Upper lobe of left lung (tissue), 6 donors: ENCODE measurements around the gene MRTFB. TPM values are rescaled to one million over a fixed set of nuclear protein-coding genes. Genes with fewer than 3 reads are reported as not detected.

ENCODE experiments used
- ATAC-seq, 2 donors: fragments of 200-7000 bp; cut with Tn5 transposase; one replicate each; pipeline ENCODE4 v1.9.1; 2022; ENCODE audit warnings: mild to moderate bottlenecking in 2 of 2, moderate library complexity in 2 of 2; ENCODE audit not compliant: low FRiP score in 2 of 2
- DNase-seq, 2 donors: peaks; one replicate each; pipeline ENCODE4 v3.0.0-alpha.2; 2019 to 2020
- H3K27ac ChIP-seq, 4 donors: fragments of 200-600 bp; sonication (generic); one replicate each; pipeline ENCODE4 v1.5.1; 2016 to 2019
- H3K27me3 ChIP-seq, 4 donors: fragments of 200-600 bp; sonication (generic); one replicate each; pipeline ENCODE4 v1.5.1; 2017 to 2019
- H3K36me3 ChIP-seq, 4 donors: fragments of 200-600 bp; sonication (generic); one replicate each; pipeline ENCODE4 v1.5.1; 2016 to 2019
- H3K4me1 ChIP-seq, 4 donors: fragments of 200-600 bp; sonication (generic); one replicate each; pipeline ENCODE4 v1.5.1; 2018 to 2019
- H3K4me3 ChIP-seq, 4 donors: fragments of 200-600 bp; sonication (generic); one replicate each; pipeline ENCODE4 v1.5.1; 2017 to 2019; ENCODE audit warnings: mild to moderate bottlenecking in 2 of 4, moderate library complexity in 1 of 4
- H3K9me3 ChIP-seq, 4 donors: fragments of 200-600 bp; sonication (generic); one replicate each; pipeline ENCODE4 v1.5.1; 2018 to 2019
- CTCF ChIP-seq, 6 experiments: fragments of 450-650 bp in 4 of 6; fragments of 200-600 bp in 2 of 6; sonication (generic) in 2 of 6; IDR thresholded peaks; one replicate each; pipeline ENCODE4 v1.5.1; 2016 to 2019; ENCODE audit warnings: antibody characterized with exemption in 6 of 6
- EP300 ChIP-seq, 4 donors: sonication (generic); formaldehyde crosslinking; IDR thresholded peaks; one replicate each; pipeline ENCODE4 v1.5.1; 2017; ENCODE audit warnings: antibody characterized with exemption in 4 of 4, control low read depth in 2 of 4
- POLR2A ChIP-seq, 4 donors: fragments of 450-650 bp; IDR thresholded peaks; one replicate each; pipeline ENCODE4 v1.5.1; 2016 to 2017; ENCODE audit warnings: antibody characterized with exemption in 4 of 4, mild to moderate bottlenecking in 2 of 4
- POLR2AphosphoS5 ChIP-seq, 2 donors: sonication (generic); formaldehyde crosslinking; IDR thresholded peaks; one replicate each; pipeline ENCODE4 v1.5.1; 2017; ENCODE audit warnings: antibody characterized with exemption in 2 of 2
- WGBS, 2 donors: methylation state at CpG; one replicate each; pipeline ENCODE4 v1.1.5; 2017 to 2018; 5-methylcytosine and 5-hydroxymethylcytosine counted together
- total RNA-seq, 6 donors: library from RNA; depleted of rRNA in 4 of 6; stranded (reverse); fragments of >200 nt in 4 of 6; gene quantifications; one replicate each; pipeline versions ENCODE4 v1.1.0 to v1.2.1, GENCODE V29; 2016 to 2021
- donor health status: DM: no; HTN: no; CAD: no; lungs with moderate emphysema.
- donor health status: DM: no; HTN: yes; CAD: no; lungs with severe emphysema.

Gene MRTFB
- total RNA-seq, 6 donors from 2014 or later = 46.9 to 100 (median 66.7) TPM

- H3K4me1 ChIP-seq = peaks cover 0 to 6% (median 0%) of the 10 kb centered on the region in 4 donors
- peak overlapping the region in 1 of 4 donors; percentile 13 for H3K27ac ChIP-seq
- no peak for DNase-seq
- 56 to 67% methylated on average over 10 of the region's 10 CpGs for WGBS, 2 donors
- H3K36me3 ChIP-seq = peaks cover 0 to 80% (median 32%) of the 10 kb centered on the region in 4 donors
- no peaks in the 10 kb centered on the region for H3K9me3 ChIP-seq
- H3K27me3 ChIP-seq = no peaks in the 10 kb centered on the region
- TF ChIP-seq POLR2A (IDR thresholded peaks at IDR 0.05) (no peak), POLR2AphosphoS5 (IDR thresholded peaks at IDR 0.05) (no peak), CTCF (IDR thresholded peaks at IDR 0.05) (no peak), EP300 (IDR thresholded peaks at IDR 0.05) (no peak)
- H3K4me3 ChIP-seq = no peak overlapping the region
- no peak for ATAC-seq
These were observed 169.2 kb downstream of the MRTFB start for GRCh38 chr16:14240219-14240843.

DNA sequence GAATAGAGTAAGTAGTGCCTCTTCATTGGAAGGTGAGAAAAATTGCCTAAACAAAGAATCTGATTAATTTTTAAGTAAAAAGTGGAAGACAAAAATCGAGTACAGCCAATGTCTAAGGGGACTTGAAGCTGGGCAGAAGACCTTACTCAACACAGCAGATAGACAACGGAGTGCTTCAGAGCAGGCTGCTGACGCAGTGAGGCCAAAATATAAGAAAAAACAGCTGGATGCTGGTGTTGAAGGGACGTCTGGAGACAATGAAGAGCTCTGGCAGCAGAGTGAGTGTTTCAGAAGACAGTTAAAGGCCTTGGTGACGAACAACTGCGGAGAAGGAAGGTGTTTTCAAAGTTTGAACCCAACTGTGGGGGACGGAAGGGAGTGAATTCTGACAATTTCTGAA lies 169.8 kb downstream of the MRTFB start:
- no peaks in the 10 kb centered on the region for H3K9me3 ChIP-seq
- H3K4me1 ChIP-seq = peaks cover 0 to 6% (median 0%) of the 10 kb centered on the region in 4 donors
- no peaks in the 10 kb centered on the region for H3K27me3 ChIP-seq
- ATAC-seq = no peak
- no peak for TF ChIP-seq EP300 (IDR thresholded peaks at IDR 0.05)
- no peak for TF ChIP-seq POLR2A (IDR thresholded peaks at IDR 0.05)
- TF ChIP-seq POLR2AphosphoS5 (IDR thresholded peaks at IDR 0.05) = no peak
- no peak for TF ChIP-seq CTCF (IDR thresholded peaks at IDR 0.05)
- no peak overlapping the region for H3K4me3 ChIP-seq
- DNase-seq = no peak
- 77 to 88% methylated on average over 7 of the region's 7 CpGs for WGBS, 2 donors
- H3K27ac ChIP-seq = peak overlapping the region in 1 of 4 donors; percentile 13
- peaks cover 0 to 81% (median 37%) of the 10 kb centered on the region in 4 donors for H3K36me3 ChIP-seq

GRCh38 chr16:14241631-14242030 lies 170.5 kb downstream of the MRTFB start:
- H3K9me3 ChIP-seq = no peaks in the 10 kb centered on the region
- H3K4me1 ChIP-seq = peaks cover 0 to 5% (median 0%) of the 10 kb centered on the region in 4 donors
- 82 to 83% methylated on average over 3 of the region's 3 CpGs for WGBS, 2 donors
- peak overlapping the region in 1 of 4 donors; percentile 13 for H3K27ac ChIP-seq
- TF ChIP-seq POLR2AphosphoS5 (IDR thresholded peaks at IDR 0.05) (no peak), CTCF (IDR thresholded peaks at IDR 0.05) (no peak), POLR2A (IDR thresholded peaks at IDR 0.05) (no peak), EP300 (IDR thresholded peaks at IDR 0.05) (no peak)
- ATAC-seq (no peak), DNase-seq (no peak)
- no peaks in the 10 kb centered on the region for H3K27me3 ChIP-seq
- H3K4me3 ChIP-seq = no peak overlapping the region
- peaks cover 0 to 83% (median 42%) of the 10 kb centered on the region in 4 donors for H3K36me3 ChIP-seq

- no peaks in the 10 kb centered on the region for H3K9me3 ChIP-seq
- no peak for ATAC-seq
- TF ChIP-seq CTCF (IDR thresholded peaks at IDR 0.05) (no peak), EP300 (IDR thresholded peaks at IDR 0.05) (no peak)
- WGBS, 2 donors = 87 to 91% methylated on average over 3 of the region's 3 CpGs
- peaks cover 7 to 85% (median 48%) of the 10 kb centered on the region in 4 donors for H3K36me3 ChIP-seq
- H3K4me3 ChIP-seq = no peak overlapping the region
- DNase-seq = no peak
- H3K4me1 ChIP-seq = no peaks in the 10 kb centered on the region
- H3K27me3 ChIP-seq = no peaks in the 10 kb centered on the region
- no peak overlapping the region for H3K27ac ChIP-seq
These were observed 171.7 kb downstream of the MRTFB start for GRCh38 chr16:14242769-14243168.
